ENCODE measurements around the gene WIZ. TPM values are rescaled to one million over a fixed set of nuclear protein-coding genes. Genes with fewer than 3 reads are reported as not detected.

The WIZ gene
- total and polyA plus RNA-seq, 2 of the 4 experiments (the other 2 are of a cell fraction): 0.90 to 27.1 TPM

- no peak for TF ChIP-seq CTCF (conservative IDR thresholded peaks at IDR 0.05; ENCODE audit: low read depth, low read length)
Observed at GRCh38 chr19:15466851-15467733, 17.3 kb upstream of the WIZ start (continued).

Data from IMR-90 (cell line).